Activated CD4-positive, alpha-beta memory T cell treated with anti-CD3 and anti-CD28 coated beads, Interleukin-2, amount 10 ng/mL, durations not matched to agents 7 days and 5 days (primary cell): ENCODE measurements around the gene TPSG1. TPM values are rescaled to one million over a fixed set of nuclear protein-coding genes. Genes with fewer than 3 reads are reported as not detected.
"Not testable (repeated sequence)": the region's sequence is repeated elsewhere in the genome, so short reads cannot be mapped to it uniquely, and the experiment has no call there.

ENCODE experiments used
- CTCF ChIA-PET: fragments of 350-600 bp; sonication (Branson Sonifier 250); formaldehyde crosslinking; loops from one replicate; lab custom pipeline; 2021; ENCODE audit warnings: antibody characterized with exemption, inconsistent platforms; lab: Charles Lee
- POLR2A ChIA-PET: fragments of 350-600 bp; sonication (Branson Sonifier 250); formaldehyde crosslinking; loops from one replicate; lab custom pipeline; 2021; ENCODE audit warnings: antibody characterized with exemption; lab: Charles Lee
- DNase-seq: peaks from one replicate; pipeline ENCODE4 v3.0.0-alpha.2; 2020
- H3K27ac Mint-ChIP-seq: one replicate; pipeline ENCODE4 v1.8.0; 2021; ENCODE audit warnings: mild to moderate bottlenecking, mixed read lengths
- H3K27me3 Mint-ChIP-seq: one replicate; pipeline ENCODE4 v1.8.0; 2021; ENCODE audit warnings: mixed read lengths
- H3K36me3 Mint-ChIP-seq: one replicate; pipeline ENCODE4 v1.8.0; 2021; ENCODE audit warnings: low read depth, mixed read lengths
- H3K4me1 Mint-ChIP-seq: one replicate; pipeline ENCODE4 v1.8.0; 2021; ENCODE audit warnings: mixed read lengths
- H3K4me3 Mint-ChIP-seq: one replicate; pipeline ENCODE4 v1.8.0; 2021; ENCODE audit warnings: mild to moderate bottlenecking, mixed read lengths
- H3K9me3 Mint-ChIP-seq: one replicate; pipeline ENCODE4 v1.8.0; 2021; ENCODE audit warnings: mixed read lengths
- total RNA-seq, 2 experiments: library from RNA; stranded (reverse); gene quantifications; one replicate each; pipeline ENCODE4 v1.2.3, GENCODE V29; 2021

Gene TPSG1
- total RNA-seq, 2 experiments from 2014 or later = not detected

- ChIA-PET POLR2A (no interaction called here), CTCF (no interaction called here)
- Mint-ChIP-seq H3K9me3 (peaks cover 13% of the 10 kb centered on the region), H3K36me3 (no peaks in the 10 kb centered on the region), H3K27ac (no peak overlapping the region), H3K4me3 (no peak overlapping the region), H3K27me3 (peaks cover 20% of the 10 kb centered on the region), H3K4me1 (peaks cover 4% of the 10 kb centered on the region)
- DNase-seq = no peak
Observed at GRCh38 chr16:1262210-1262845, 37.3 kb upstream of the TPSG1 start.

DNA sequence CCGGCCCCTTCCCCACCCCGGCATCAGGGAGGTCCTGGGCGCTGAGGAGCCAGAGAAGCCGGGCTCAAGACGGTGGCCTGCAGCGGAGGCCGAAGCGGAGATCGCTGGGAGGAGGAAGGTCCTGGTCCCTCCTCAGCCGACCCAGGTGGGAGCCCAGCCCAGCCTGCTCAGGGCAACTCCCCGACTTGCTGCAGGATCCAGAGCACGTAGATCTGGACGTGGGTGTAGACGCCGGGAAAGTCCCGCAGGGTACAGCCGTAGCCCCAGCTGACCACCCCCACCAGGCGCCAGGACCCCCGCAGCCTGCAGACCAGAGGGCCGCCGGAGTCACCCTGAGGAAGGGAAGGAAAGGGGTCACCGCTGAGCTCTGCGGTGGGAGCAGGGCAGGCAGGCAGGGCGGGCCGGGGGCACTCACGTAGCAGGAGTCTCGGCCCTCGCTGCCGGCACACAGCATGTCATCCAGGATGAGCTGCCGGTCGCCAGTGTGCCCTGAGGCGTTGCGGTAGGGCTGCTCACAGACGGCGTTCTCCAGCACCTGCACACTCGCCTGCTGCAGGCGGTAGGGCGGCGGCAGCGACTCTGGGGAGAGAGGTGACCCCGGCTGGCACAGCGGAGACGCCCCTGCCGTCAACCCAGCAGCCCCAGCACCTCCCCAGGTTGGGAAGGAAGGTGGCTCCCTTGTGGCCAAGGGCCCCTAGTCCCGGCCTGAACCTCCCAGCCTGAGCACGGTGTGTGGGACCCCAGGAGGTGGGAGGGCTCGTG lies 36.2 kb upstream of the TPSG1 start:
- Mint-ChIP-seq H3K4me1 (peaks cover 4% of the 10 kb centered on the region), H3K4me3 (no peak overlapping the region), H3K9me3 (peaks cover 13% of the 10 kb centered on the region), H3K27ac (no peak overlapping the region), H3K36me3 (no peaks in the 10 kb centered on the region), H3K27me3 (peaks cover 20% of the 10 kb centered on the region)
- ChIA-PET POLR2A (no interaction called here), CTCF (no interaction called here)
- no peak for DNase-seq

DNA sequence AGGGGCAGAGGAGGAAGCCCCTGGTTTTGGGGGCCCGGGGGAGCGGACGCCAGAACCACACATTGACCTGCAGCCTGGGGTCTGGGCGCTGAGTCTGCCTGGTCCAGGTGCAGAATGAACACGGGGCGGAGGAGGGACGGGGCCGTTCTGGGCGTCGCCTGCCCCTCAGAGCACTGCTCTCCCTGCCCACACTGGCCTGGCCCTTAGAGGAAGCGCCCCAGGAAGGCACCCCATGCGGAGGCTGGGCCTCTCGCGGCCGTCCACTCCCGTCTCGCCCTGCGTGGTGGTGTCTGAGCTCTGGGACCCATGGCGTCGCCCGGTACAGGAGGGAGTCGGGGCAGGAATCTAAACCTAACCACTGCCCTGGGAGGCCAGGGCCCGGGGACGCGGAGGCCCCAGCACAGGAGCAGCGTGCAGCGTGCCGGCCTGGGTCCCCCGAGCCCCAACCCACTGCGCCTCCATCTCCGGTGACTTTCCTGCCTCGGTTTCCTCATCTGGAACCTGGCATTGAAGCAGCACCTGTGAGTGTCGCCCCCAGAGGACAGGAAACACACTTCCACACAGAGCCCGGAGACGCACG lies 35.1 kb upstream of the TPSG1 start:
- no peaks in the 10 kb centered on the region for H3K36me3 Mint-ChIP-seq
- ChIA-PET CTCF (no interaction called here), POLR2A (no interaction called here)
- no peak overlapping the region for H3K27ac Mint-ChIP-seq
- DNase-seq = no peak
- no peak overlapping the region for H3K4me3 Mint-ChIP-seq
- peaks cover 10% of the 10 kb centered on the region for H3K9me3 Mint-ChIP-seq
- peaks cover 4% of the 10 kb centered on the region for H3K4me1 Mint-ChIP-seq
- peaks cover 20% of the 10 kb centered on the region for H3K27me3 Mint-ChIP-seq

- POLR2A ChIA-PET = no interaction called here
- H3K27me3 Mint-ChIP-seq = peaks cover 20% of the 10 kb centered on the region
- H3K27ac Mint-ChIP-seq = no peak overlapping the region
- peaks cover 4% of the 10 kb centered on the region for H3K4me1 Mint-ChIP-seq
- CTCF ChIA-PET = no interaction called here
- no peaks in the 10 kb centered on the region for H3K36me3 Mint-ChIP-seq
- H3K4me3 Mint-ChIP-seq = no peak overlapping the region
- peaks cover 7% of the 10 kb centered on the region for H3K9me3 Mint-ChIP-seq
- DNase-seq = no peak
Observed at GRCh38 chr16:1259760-1260068, 34.6 kb upstream of the TPSG1 start.

DNA sequence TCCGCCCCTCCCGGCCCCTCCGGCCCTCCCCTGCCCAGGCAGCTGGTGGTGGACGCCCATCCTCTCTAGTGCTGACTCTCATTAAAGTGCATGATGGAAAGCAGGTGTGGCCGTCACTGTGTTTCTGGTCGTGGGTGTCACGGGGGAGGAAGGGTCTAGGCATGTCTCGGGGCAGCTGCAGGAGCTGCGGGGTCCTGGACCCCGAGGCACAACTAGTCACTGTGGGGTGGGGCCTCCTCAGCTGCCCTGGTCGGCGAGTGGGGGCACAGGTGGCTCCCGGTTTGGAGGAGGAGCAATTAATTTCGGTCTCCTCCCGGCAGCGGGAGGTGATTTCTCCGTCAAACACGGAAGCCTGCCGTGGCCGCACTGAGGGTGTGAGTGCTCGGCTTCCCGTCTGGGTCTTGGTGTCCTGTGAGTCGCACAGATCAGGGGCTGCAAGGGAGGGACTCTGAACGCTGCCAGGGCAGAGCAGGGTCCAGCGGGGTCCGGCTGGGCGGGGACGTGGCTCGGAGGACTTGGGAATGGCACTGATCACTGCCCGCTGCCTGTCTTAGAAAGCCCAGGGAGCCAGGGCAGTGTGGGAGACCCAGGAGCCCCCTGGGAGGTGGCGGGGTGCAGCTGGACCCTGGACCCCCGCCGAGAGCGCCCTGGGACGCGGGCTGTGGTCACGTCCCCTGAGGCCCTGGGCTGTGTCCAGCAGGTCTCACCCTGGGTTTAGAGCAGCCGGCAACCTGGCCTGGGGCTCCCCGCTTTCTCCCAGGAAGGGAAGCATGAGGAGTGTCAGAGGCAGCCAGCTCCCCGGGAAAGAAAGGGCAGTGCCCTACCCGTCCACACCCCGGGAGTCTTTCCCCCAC lies 34.1 kb upstream of the TPSG1 start:
- peaks cover 1% of the 10 kb centered on the region for H3K9me3 Mint-ChIP-seq
- peaks cover 4% of the 10 kb centered on the region for H3K4me1 Mint-ChIP-seq
- no peak for DNase-seq
- POLR2A ChIA-PET = no interaction called here
- CTCF ChIA-PET = no interaction called here
- H3K27me3 Mint-ChIP-seq = peaks cover 20% of the 10 kb centered on the region
- H3K4me3 Mint-ChIP-seq = no peak overlapping the region
- H3K27ac Mint-ChIP-seq = no peak overlapping the region
- H3K36me3 Mint-ChIP-seq = no peaks in the 10 kb centered on the region

DNA sequence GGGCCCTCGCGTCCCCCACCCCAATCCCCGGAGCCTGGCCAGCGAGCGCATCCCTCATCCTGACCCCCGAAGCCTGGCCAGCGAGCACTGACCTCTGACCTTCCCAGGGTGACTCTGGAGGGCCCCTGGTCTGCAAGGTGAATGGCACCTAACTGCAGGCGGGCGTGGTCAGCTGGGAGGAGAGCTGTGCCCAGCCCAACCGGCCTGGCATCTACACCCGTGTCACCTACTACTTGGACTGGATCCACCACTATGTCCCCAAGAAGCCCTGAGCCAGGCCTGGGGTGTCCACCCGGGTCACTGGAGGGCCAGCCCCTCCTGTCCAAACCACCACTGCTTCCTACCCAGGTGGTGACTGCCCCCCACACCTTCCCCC lies 33.1 kb upstream of the TPSG1 start:
- Mint-ChIP-seq H3K27me3 (peaks cover 20% of the 10 kb centered on the region), H3K27ac (no peak overlapping the region), H3K9me3 (no peaks in the 10 kb centered on the region), H3K4me3 (no peak overlapping the region), H3K36me3 (no peaks in the 10 kb centered on the region), H3K4me1 (peaks cover 4% of the 10 kb centered on the region)
- ChIA-PET CTCF (no interaction called here), POLR2A (no interaction called here)
- DNase-seq = no peak

GRCh38 chr16:1257561-1258224 lies 32.6 kb upstream of the TPSG1 start:
- no peaks in the 10 kb centered on the region for H3K36me3 Mint-ChIP-seq
- ChIA-PET POLR2A (no interaction called here), CTCF (no interaction called here)
- no peak for DNase-seq
- peaks cover 4% of the 10 kb centered on the region for H3K4me1 Mint-ChIP-seq
- H3K27ac Mint-ChIP-seq = no peak overlapping the region
- H3K9me3 Mint-ChIP-seq = no peaks in the 10 kb centered on the region
- H3K4me3 Mint-ChIP-seq = no peak overlapping the region
- H3K27me3 Mint-ChIP-seq = peaks cover 20% of the 10 kb centered on the region

DNA sequence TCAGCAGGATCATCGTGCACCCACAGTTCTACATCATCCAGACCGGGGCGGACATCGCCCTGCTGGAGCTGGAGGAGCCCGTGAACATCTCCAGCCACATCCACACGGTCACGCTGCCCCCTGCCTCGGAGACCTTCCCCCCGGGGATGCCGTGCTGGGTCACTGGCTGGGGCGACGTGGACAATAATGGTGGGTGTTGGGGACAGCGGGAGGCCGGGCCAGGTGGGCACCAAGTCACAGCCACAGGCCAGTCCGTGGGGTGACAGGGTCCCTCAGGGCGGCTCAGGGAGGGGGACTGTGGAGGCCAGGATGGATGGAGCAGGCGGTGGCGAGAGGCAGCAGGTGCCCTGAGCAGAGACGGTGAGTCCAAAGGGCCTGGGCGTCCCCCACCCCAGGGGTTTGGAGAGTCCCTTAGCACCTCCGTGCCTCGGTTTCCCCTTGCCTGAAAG lies 31.8 kb upstream of the TPSG1 start:
- Mint-ChIP-seq H3K4me1 (peaks cover 4% of the 10 kb centered on the region), H3K36me3 (no peaks in the 10 kb centered on the region), H3K4me3 (no peak overlapping the region), H3K27ac (no peak overlapping the region), H3K27me3 (peaks cover 18% of the 10 kb centered on the region), H3K9me3 (no peaks in the 10 kb centered on the region)
- DNase-seq = no peak
- ChIA-PET POLR2A (no interaction called here), CTCF (no interaction called here)

- POLR2A ChIA-PET, H3K36me3 Mint-ChIP-seq, H3K4me3 Mint-ChIP-seq, DNase-seq, CTCF ChIA-PET, H3K27ac Mint-ChIP-seq, H3K4me1 Mint-ChIP-seq, H3K9me3 Mint-ChIP-seq: not testable (repeated sequence)
- peaks cover 15% of the 10 kb centered on the region for H3K27me3 Mint-ChIP-seq
Observed at GRCh38 chr16:1256296-1256873, 31.3 kb upstream of the TPSG1 start.

DNA sequence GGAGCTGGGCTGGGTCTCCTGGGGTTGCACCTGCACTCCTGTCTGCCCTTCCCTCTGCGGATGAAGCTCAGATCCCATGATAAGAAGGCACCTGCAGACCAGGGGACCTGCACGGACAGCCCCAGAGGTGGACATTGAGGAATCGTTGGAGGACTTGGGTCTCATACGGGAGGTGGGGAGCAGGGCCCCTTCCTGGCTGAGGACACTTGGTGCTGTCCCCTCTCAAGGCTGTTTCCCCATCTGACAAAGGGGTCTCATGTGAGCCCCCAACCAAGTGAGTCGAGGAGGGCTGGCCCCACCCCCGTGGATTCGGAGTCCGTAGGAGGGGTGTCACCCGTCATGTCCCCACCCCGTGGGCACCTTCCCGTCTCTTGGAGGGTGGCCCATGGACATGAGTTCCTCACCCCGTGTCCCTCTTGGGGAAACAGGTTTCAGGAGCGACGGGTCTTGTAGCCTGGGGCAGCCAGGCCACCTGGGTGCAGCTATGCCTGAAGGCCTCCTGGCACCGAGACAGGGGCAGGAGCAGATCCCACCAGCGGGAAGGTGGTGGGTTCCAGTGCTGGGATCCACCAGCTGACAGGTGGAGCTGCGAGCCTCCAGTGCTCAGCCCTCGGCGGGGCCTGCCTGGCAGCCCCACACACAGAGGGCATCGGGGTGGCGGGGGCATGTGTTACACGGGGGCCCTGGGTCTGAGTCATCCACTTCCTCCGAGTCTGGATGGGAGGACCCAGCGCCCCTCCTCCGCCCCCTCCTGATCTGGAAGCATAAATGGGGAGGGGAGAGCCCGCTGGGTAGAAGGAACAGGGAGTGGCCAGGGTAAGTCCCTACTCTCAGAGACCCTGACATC lies 30.4 kb upstream of the TPSG1 start, which contains the start of gene TPSD1:
Gene TPSD1 (plus strand): TSS at position 794 of the 847 bp plus-strand sequence. CDS start 212 bp downstream, outside the sequence.
- CTCF ChIA-PET, H3K36me3 Mint-ChIP-seq, H3K4me1 Mint-ChIP-seq, H3K9me3 Mint-ChIP-seq, H3K4me3 Mint-ChIP-seq, DNase-seq, H3K27me3 Mint-ChIP-seq, H3K27ac Mint-ChIP-seq, POLR2A ChIA-PET: not testable (repeated sequence)

DNA sequence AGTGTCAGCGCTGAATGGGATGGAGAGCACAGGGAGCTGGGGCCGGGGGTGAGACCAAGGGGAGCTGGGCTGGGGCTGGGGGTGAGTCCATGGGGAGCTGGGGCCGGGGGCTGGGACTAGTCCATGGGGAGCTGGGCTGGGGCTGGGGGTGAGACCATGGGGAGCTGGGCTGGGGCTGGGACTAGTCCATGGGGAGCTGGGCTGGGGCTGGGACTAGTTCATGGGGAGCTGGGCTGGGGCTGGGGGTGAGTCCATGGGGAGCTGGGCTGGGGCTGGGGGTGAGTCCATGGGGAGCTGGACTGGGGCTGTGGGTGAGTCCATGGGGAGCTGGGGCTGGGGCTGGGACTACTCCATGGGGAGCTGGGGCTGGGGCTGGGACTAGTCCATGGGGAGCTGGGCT lies 29.8 kb upstream of the TPSG1 start:
- not testable (repeated sequence) for H3K4me3 Mint-ChIP-seq

More for the DNA sequence above, 29.8 kb upstream of the TPSG1 start:
- POLR2A ChIA-PET, CTCF ChIA-PET, H3K4me1 Mint-ChIP-seq, H3K27me3 Mint-ChIP-seq, H3K9me3 Mint-ChIP-seq, H3K27ac Mint-ChIP-seq, H3K36me3 Mint-ChIP-seq, DNase-seq: not testable (repeated sequence)
